Endodermal cell (in vitro differentiated cells): ENCODE data around the gene CDK10. TPM values are rescaled to one million over a fixed set of nuclear protein-coding genes. Genes with fewer than 3 reads are reported as not detected.
"Not testable (repeated sequence)": the region's sequence is repeated elsewhere in the genome, so short reads cannot be mapped to it uniquely, and the experiment has no call there.

ENCODE experiments used
- DNase-seq: peaks from one replicate; pipeline ENCODE4 v3.0.0-alpha.2; 2017
- H3K27ac ChIP-seq: 2 replicates; pipeline ENCODE4 v1.5.1; 2013; ENCODE audit warnings: mild to moderate bottlenecking, low read depth, low read length, moderate library complexity
- H3K27me3 ChIP-seq: 2 replicates; pipeline ENCODE4 v1.6.1; 2013; ENCODE audit warnings: mild to moderate bottlenecking, low read length, moderate library complexity; ENCODE audit not compliant: insufficient read depth, control insufficient read depth, poor library complexity, severe bottlenecking
- H3K36me3 ChIP-seq: 2 replicates; pipeline ENCODE4 v1.7.0; 2013; ENCODE audit warnings: mild to moderate bottlenecking, low read length, moderate library complexity; ENCODE audit not compliant: control insufficient read depth, insufficient read depth
- H3K4me1 ChIP-seq: one replicate; pipeline ENCODE4 v1.7.0; 2013; ENCODE audit warnings: low read length; ENCODE audit not compliant: control insufficient read depth, insufficient read depth
- H3K4me3 ChIP-seq: 2 replicates; pipeline ENCODE4 v1.5.1; 2013; ENCODE audit warnings: mild to moderate bottlenecking, low read length, moderate library complexity
- H3K9ac ChIP-seq: 2 replicates; pipeline ENCODE4 v1.6.1; 2013; ENCODE audit warnings: mild to moderate bottlenecking, low read length, moderate library complexity; ENCODE audit not compliant: poor library complexity, severe bottlenecking; ENCODE audit errors: extremely low read depth
- H3K9me3 ChIP-seq: 2 replicates; pipeline ENCODE4 v1.6.1; 2013; ENCODE audit warnings: mild to moderate bottlenecking, low read length, moderate library complexity; ENCODE audit not compliant: control insufficient read depth
- H3K27ac Mint-ChIP-seq: 2 replicates; pipeline ENCODE4 v1.8.0; 2020; ENCODE audit warnings: mixed read lengths
- H3K27me3 Mint-ChIP-seq: 2 replicates; pipeline ENCODE4 v1.8.0; 2021; ENCODE audit warnings: mild to moderate bottlenecking, mixed read lengths; ENCODE audit not compliant: insufficient read depth
- H3K36me3 Mint-ChIP-seq: 2 replicates; pipeline ENCODE4 v1.8.0; 2020; ENCODE audit warnings: low read depth, mixed read lengths
- H3K4me1 Mint-ChIP-seq: 2 replicates; pipeline ENCODE4 v1.8.0; 2020; ENCODE audit warnings: mixed read lengths
- H3K4me3 Mint-ChIP-seq: 2 replicates; pipeline ENCODE4 v1.8.0; 2020; ENCODE audit warnings: mild to moderate bottlenecking, moderate library complexity, mixed read lengths
- H3K9me3 Mint-ChIP-seq: 2 replicates; pipeline ENCODE4 v1.8.0; 2020; ENCODE audit warnings: mild to moderate bottlenecking, mixed read lengths
- CTCF ChIP-seq: fragments of 200-600 bp; sonication (generic); conservative IDR thresholded peaks from 2 replicates; pipeline ENCODE4 v1.5.0; 2021; ENCODE audit warnings: antibody characterized with exemption, mild to moderate bottlenecking
- WGBS, 2 experiments: methylation state at CpG; one replicate each; pipeline versions ENCODE4 v1.1.5 to v1.1.7; 2013; ENCODE audit warnings: missing lambda C conversion rate in 2 of 2, mixed read lengths in 1 of 2; ENCODE audit not compliant: insufficient coverage in 1 of 2, insufficient read length in 1 of 2; 5-methylcytosine and 5-hydroxymethylcytosine counted together
- total RNA-seq, 2 donors: library from RNA; stranded (reverse); fragmentation: NEBNext Ultra II Directional in 1 of 2; extraction: Animal tissue kit (Norgen Biotek cat#: 25700) in 1 of 2; gene quantifications; 2 replicates in 1 of 2; 3 replicates in 1 of 2; pipeline ENCODE4 v1.2.1, GENCODE V29; 2021

CDK10 gene
- total RNA-seq, 2 donors from 2014 or later = 108 to 123 TPM

GRCh38 chr16:89693289-89693731 is 6.8 kb downstream of the CDK10 start:
- H3K9ac ChIP-seq = no peak overlapping the region
- Mint-ChIP-seq H3K27me3 (no peaks in the 10 kb centered on the region), H3K4me3 (no peak overlapping the region), H3K27ac (no peak overlapping the region), H3K4me1 (no peaks in the 10 kb centered on the region), H3K9me3 (no peaks in the 10 kb centered on the region), H3K36me3 (peaks cover 54% of the 10 kb centered on the region)
- no peaks in the 10 kb centered on the region for H3K9me3 ChIP-seq
- no peak overlapping the region for H3K4me3 ChIP-seq
- no peak for DNase-seq
- no peak for TF ChIP-seq CTCF
- H3K27me3 ChIP-seq = no peaks in the 10 kb centered on the region
- WGBS, 2 experiments = 94 to 97% methylated on average over 11 of the region's 11 CpGs
- H3K36me3 ChIP-seq = peaks cover 45% of the 10 kb centered on the region
- no peak overlapping the region for H3K27ac ChIP-seq
- H3K4me1 ChIP-seq = no peaks in the 10 kb centered on the region

GRCh38 chr16:89693931-89694783 is 7.7 kb downstream of the CDK10 start:
- 90 to 91% methylated on average over 30 to 32 of the region's 32 CpGs for WGBS, 2 experiments
- peaks cover 46% of the 10 kb centered on the region for H3K36me3 ChIP-seq
- H3K9me3 Mint-ChIP-seq = no peaks in the 10 kb centered on the region

GRCh38 chr16:89694784-89695085 is 8.2 kb downstream of the CDK10 start:
- Mint-ChIP-seq H3K36me3 (peaks cover 51% of the 10 kb centered on the region), H3K27ac (peak overlapping the region; percentile 21)
- H3K27me3 Mint-ChIP-seq, DNase-seq, H3K4me3 Mint-ChIP-seq, H3K4me3 ChIP-seq, H3K9me3 Mint-ChIP-seq, H3K27me3 ChIP-seq, H3K9ac ChIP-seq, H3K27ac ChIP-seq, H3K4me1 Mint-ChIP-seq, H3K4me1 ChIP-seq, H3K9me3 ChIP-seq: not testable (repeated sequence)
- peaks cover 45% of the 10 kb centered on the region for H3K36me3 ChIP-seq
- 92 to 100% methylated on average over 4 to 23 of the region's 23 CpGs for WGBS, 2 experiments

More at GRCh38 chr16:89693931-89694783, 7.7 kb downstream of the CDK10 start:
- H3K9me3 ChIP-seq = no peaks in the 10 kb centered on the region
- H3K4me1 ChIP-seq = no peaks in the 10 kb centered on the region
- Mint-ChIP-seq H3K27ac (peak overlapping the region; percentile 70), H3K4me3 (no peak overlapping the region), H3K36me3 (peaks cover 51% of the 10 kb centered on the region), H3K4me1 (no peaks in the 10 kb centered on the region), H3K27me3 (no peaks in the 10 kb centered on the region)
- no peak for TF ChIP-seq CTCF
- H3K9ac ChIP-seq = no peak overlapping the region
- no peak for DNase-seq
- H3K27ac ChIP-seq = no peak overlapping the region
- H3K27me3 ChIP-seq = no peaks in the 10 kb centered on the region
- H3K4me3 ChIP-seq = no peak overlapping the region
